AG09309 (cell line): ENCODE results near the gene NPHS2.

Experiments used
- DNase-seq: peaks from one replicate; pipeline ENCODE4 v3.0.0-alpha.2; 2010; ENCODE audit warnings: low read depth
- H3K4me3 ChIP-seq: 2 replicates; pipeline ENCODE4 v1.5.1; 2011; ENCODE audit warnings: mild to moderate bottlenecking, low read depth, low read length, moderate library complexity; ENCODE audit not compliant: control insufficient read depth
- CTCF ChIP-seq: IDR thresholded peaks from 2 replicates; pipeline ENCODE4 v1.5.1; 2011; ENCODE audit warnings: mild to moderate bottlenecking, low read depth, low read length, inconsistent platforms; ENCODE audit not compliant: insufficient read depth, control insufficient read depth; ENCODE audit errors: missing control alignments

Gene NPHS2

DNA sequence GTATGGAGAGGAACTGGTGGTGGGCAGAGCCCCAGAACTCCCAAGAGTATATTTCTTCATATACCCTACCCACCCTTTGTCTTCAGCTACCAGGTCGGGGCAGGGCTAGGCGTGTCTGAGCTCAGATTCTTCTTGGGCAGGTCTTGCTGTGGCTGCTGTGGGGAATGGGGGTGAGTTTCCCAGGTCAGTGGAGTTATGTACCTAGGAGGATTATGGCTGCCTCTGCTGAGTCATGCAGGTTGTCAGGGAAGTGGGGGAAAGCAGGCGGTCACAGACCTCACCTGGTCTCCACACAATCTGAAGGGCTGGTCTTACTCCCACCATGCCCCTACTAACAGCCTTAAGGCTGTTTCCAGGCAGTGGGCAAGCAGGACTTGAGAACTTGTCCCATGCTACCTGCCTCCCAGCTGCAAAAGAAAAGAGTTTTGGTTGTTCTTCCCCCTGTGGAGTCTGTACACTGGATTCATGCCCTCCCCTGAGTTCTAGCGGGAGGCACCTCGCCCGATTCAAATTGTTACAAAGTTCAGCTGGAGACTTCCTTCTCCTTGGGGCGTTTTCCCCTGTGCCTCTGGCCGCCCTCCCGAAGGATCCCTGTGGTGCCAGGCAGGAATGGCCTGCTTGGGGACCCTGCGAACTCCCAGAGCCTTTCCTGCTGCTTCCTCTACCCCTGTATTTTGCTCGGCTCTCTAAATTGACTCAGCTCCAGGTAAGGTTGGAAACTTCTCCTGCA lies 58.6 kb downstream of the NPHS2 start:
- DNase-seq = no peak
- TF ChIP-seq CTCF = no peak

GRCh38 chr1:179510038-179510437 lies 65.7 kb downstream of the NPHS2 start:
- no peak for TF ChIP-seq CTCF
- H3K4me3 ChIP-seq = no peak overlapping the region
- no peak for DNase-seq

More for the DNA sequence above, 58.6 kb downstream of the NPHS2 start:
- no peak overlapping the region for H3K4me3 ChIP-seq

DNA sequence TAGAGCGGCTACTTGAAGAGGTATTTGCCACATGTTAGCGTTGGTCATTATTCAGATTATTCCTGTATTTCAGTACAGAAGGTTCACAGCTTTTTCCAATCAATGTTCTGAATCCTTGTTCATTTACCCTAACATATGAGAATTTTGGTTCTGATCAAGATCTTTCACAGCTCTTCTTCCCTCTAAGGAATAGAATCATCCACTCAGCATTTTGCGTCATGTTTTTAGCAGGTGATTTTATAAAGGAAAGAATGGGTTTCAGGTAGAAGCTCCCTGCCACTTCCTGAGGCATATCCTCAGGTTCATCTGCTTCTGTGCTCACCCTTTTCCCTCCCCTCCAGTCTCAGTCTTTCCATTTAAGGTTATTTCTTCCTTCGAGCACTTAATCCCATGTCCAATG lies 66.4 kb downstream of the NPHS2 start:
- no peak for DNase-seq
- no peak for TF ChIP-seq CTCF
- no peak overlapping the region for H3K4me3 ChIP-seq

GRCh38 chr1:179506199-179506598 lies 69.5 kb downstream of the NPHS2 start:
- no peak for DNase-seq
- no peak for TF ChIP-seq CTCF
- H3K4me3 ChIP-seq = no peak overlapping the region
